RWPE2 (cell line): ENCODE measurements around the gene CCDC172.

ENCODE experiments used
- ATAC-seq: fragments of 200-7000 bp; cut with Tn5 transposase; 3 replicates; pipeline ENCODE4 v1.9.1; 2021; ENCODE audit warnings: low read depth
- DNase-seq: peaks from one replicate; pipeline ENCODE4 v3.0.0-alpha.2; 2020; ENCODE audit warnings: low spot score
- H3K27ac ChIP-seq: fragments of 450-650 bp; 2 replicates; pipeline ENCODE4 v1.5.1; 2017; ENCODE audit warnings: mild to moderate bottlenecking; ENCODE audit not compliant: poor library complexity, severe bottlenecking
- H3K27me3 ChIP-seq: fragments of 250-450 bp; sonication (Bioruptor Pico); 2 replicates; pipeline ENCODE4 v1.5.1; 2021; ENCODE audit warnings: mild to moderate bottlenecking, moderate library complexity; ENCODE audit not compliant: insufficient read depth, poor library complexity, severe bottlenecking
- H3K36me3 ChIP-seq: fragments of 250-450 bp; sonication (Bioruptor Pico); 2 replicates; pipeline ENCODE4 v1.5.1; 2020; ENCODE audit warnings: low read depth, mild to moderate bottlenecking, moderate library complexity
- H3K4me1 ChIP-seq: fragments of 250-450 bp; sonication (Bioruptor Pico); 2 replicates; pipeline ENCODE4 v1.5.1; 2021; ENCODE audit warnings: mild to moderate bottlenecking, moderate library complexity; ENCODE audit not compliant: insufficient read depth, poor library complexity, severe bottlenecking
- H3K4me3 ChIP-seq: fragments of 250-450 bp; sonication (Bioruptor Pico); 2 replicates; pipeline ENCODE4 v1.5.1; 2021; ENCODE audit warnings: mild to moderate bottlenecking, moderate library complexity; ENCODE audit not compliant: severe bottlenecking
- H3K9me3 ChIP-seq: fragments of 250-450 bp; sonication (Bioruptor Pico); 2 replicates; pipeline ENCODE4 v1.5.1; 2021; ENCODE audit warnings: mild to moderate bottlenecking, moderate library complexity; ENCODE audit not compliant: severe bottlenecking
- TF ChIP-seq, protein P1 (sequence below): fragments of 450-650 bp; IDR thresholded peaks from one replicate; pipeline ENCODE4 v1.5.1; 2017; ENCODE audit warnings: mild to moderate bottlenecking, moderate library complexity; ENCODE audit not compliant: poor library complexity, severe bottlenecking

The CCDC172 gene

DNA sequence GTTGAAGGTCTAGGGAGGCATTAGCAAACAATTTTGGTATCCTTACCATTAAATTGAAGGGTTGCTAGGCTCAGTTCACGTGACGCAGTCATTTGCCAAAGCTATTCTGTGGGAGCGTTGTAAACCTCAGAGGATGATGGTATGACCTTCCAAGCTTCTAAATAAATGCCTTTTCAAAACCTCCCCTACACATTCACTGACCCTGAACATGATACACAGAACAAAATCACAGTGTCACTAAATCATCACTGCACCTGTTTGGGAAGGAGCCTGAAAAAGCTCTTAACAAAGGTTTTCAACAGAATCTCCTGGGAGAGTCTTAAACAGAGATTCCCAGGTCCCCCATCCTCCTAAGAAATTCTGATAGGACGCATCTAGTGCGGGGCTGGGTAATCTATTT is 13.2 kb upstream of the CCDC172 start:
- Histone ChIP-seq H3K4me3 (no peak overlapping the region), H3K27ac (no peak overlapping the region), H3K36me3 (no peaks in the 10 kb centered on the region), H3K9me3 (no peaks in the 10 kb centered on the region), H3K27me3 (no peaks in the 10 kb centered on the region), H3K4me1 (no peaks in the 10 kb centered on the region)
- ATAC-seq = no peak
- TF ChIP-seq, protein P1, sequence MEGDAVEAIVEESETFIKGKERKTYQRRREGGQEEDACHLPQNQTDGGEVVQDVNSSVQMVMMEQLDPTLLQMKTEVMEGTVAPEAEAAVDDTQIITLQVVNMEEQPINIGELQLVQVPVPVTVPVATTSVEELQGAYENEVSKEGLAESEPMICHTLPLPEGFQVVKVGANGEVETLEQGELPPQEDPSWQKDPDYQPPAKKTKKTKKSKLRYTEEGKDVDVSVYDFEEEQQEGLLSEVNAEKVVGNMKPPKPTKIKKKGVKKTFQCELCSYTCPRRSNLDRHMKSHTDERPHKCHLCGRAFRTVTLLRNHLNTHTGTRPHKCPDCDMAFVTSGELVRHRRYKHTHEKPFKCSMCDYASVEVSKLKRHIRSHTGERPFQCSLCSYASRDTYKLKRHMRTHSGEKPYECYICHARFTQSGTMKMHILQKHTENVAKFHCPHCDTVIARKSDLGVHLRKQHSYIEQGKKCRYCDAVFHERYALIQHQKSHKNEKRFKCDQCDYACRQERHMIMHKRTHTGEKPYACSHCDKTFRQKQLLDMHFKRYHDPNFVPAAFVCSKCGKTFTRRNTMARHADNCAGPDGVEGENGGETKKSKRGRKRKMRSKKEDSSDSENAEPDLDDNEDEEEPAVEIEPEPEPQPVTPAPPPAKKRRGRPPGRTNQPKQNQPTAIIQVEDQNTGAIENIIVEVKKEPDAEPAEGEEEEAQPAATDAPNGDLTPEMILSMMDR = no peak
- no peak for DNase-seq

DNA sequence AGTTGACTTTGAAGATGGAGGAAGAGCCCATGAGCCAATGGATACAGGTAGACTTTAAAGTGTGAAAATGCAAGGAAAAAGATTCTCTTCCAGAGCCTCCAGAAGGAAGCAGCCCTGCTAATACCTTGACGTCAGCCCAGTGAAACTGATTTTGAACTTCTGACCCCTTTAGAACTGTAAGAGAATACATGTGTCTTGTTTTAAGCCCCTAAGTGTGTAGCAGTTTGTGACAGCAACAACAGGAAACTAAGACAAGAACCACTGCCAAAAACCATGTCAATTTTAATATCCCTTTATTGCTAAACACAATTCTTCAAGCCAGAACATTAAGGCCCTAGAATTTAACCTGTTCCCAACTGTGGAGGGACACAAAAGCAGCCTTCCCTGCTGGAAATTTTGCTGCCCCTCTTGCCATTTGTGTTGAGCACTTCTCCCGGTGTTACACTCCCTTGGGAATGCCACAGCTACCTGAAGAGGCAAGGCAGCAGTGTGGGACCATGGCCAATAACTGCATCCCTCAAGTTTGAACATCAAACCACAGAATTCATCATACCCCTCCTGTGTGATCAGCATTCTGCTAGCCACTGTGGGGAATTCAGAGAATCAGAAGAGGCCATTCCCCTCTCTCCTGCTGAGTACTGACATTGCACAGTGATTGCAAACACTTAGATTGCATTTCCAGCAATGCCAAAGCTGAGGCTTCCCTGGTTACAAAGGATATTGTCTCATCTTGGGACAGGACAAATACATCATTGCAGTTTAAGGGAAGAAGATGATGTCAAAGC is 12.3 kb upstream of the CCDC172 start:
- no peaks in the 10 kb centered on the region for H3K27me3 ChIP-seq
- H3K27ac ChIP-seq = no peak overlapping the region
- TF ChIP-seq, protein P1 = no peak
- H3K4me3 ChIP-seq = no peak overlapping the region
- DNase-seq (no peak), ATAC-seq (no peak)
- no peaks in the 10 kb centered on the region for H3K9me3 ChIP-seq
- H3K36me3 ChIP-seq = no peaks in the 10 kb centered on the region
- no peaks in the 10 kb centered on the region for H3K4me1 ChIP-seq

DNA sequence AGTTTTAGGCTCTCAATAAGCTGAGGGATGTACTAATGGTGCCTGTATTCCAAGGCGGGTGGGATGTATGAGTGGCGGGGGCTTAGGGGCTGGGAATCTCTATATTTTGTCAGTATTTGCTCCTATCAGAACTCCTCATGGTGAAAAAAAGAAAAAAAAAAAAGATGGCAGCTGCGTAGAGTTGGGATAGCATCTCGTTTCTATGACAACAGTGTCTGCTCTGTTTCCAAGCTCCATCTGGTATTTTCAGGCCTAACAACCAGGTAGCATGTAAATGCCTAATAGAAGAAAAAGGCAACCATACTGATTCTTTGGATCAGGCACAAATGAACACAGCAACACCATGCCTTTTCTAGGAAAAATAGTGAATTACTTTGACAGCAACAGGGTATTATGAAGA is 11.7 kb upstream of the CCDC172 start:
- no peaks in the 10 kb centered on the region for H3K36me3 ChIP-seq
- peaks cover 2% of the 10 kb centered on the region for H3K27me3 ChIP-seq
- TF ChIP-seq, protein P1 = no peak
- no peak for DNase-seq
- no peak overlapping the region for H3K27ac ChIP-seq
- H3K4me3 ChIP-seq = no peak overlapping the region
- no peaks in the 10 kb centered on the region for H3K4me1 ChIP-seq
- no peak for ATAC-seq
- no peaks in the 10 kb centered on the region for H3K9me3 ChIP-seq

DNA sequence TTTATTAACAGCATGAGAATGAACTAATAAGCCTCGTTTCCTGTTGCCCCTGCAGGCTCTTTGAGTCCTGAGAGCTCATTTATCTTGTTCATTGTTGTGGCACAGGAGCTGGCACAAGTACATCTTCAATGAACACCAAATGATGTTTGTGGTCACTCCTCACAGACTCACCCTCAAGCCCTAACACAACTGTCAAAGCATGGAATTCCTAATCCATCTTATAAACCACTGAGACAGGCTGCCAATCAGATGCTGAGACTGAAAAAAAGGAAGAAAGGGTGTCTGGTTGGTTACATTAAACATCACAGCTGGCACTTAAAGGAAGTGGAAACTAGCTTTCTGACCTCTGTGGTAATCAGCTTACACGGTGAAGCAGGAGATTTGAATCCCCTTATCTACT is 7.7 kb upstream of the CCDC172 start:
- Histone ChIP-seq H3K4me3 (no peak overlapping the region), H3K4me1 (no peaks in the 10 kb centered on the region), H3K36me3 (no peaks in the 10 kb centered on the region), H3K9me3 (no peaks in the 10 kb centered on the region), H3K27ac (no peak overlapping the region), H3K27me3 (peaks cover 4% of the 10 kb centered on the region)
- DNase-seq (no peak), ATAC-seq (no peak)
- TF ChIP-seq, protein P1 = no peak

DNA sequence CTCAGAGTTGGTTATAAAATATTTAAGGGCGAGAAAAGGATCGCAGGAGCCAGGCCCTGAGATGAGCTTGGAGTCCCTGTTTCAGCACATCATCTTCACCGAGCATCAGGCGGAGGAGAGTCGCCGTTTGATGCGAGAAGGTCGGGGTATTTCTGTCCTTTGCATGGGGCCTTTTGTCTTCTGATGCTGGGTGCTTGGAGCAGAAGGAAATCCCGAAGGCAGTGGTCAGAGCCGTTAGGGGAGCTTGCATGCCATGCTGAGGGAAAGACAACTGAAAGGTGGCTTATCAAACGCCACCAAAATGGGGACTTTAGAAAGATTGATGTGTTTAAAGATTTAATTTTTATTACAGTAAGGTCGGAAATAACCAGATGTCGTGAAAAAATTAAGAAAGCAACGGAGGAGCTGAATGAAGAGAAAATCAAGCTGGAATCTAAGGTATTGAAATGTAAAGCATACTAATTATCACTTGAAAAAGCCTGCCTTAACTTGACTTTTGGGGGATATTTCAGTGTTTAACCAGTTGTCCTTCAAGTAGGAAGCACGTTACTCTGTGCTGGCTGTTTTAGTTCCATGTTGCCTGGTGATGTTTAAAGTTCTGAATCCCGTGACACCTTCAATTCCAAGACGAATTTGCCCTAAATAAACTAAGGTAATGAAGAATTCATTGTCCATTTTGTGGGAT is 845 bp downstream of the CCDC172 start:
- Histone ChIP-seq H3K27ac (no peak overlapping the region), H3K36me3 (no peaks in the 10 kb centered on the region), H3K4me3 (no peak overlapping the region), H3K27me3 (no peaks in the 10 kb centered on the region), H3K4me1 (no peaks in the 10 kb centered on the region), H3K9me3 (no peaks in the 10 kb centered on the region)
- DNase-seq (no peak), ATAC-seq (no peak)
- TF ChIP-seq, protein P1 = no peak
